ENCODE measurements around the gene GNAI2. TPM values are rescaled to one million over a fixed set of nuclear protein-coding genes. Genes with fewer than 3 reads are reported as not detected.

Gene GNAI2
- polyA plus RNA-seq, 1 donor (not counting 4 experiments of a cell fraction or from before 2014, with no cell fraction given), result 268 TPM

GRCh38 chr3:50193746-50194127 lies 42.3 kb upstream of the GNAI2 start:
- Histone ChIP-seq H3K79me2 (ENCODE audit: control insufficient read depth, insufficient read depth, low read length) (no peaks in the 10 kb centered on the region), H3K9me1 (ENCODE audit: control insufficient read depth, extremely low read depth, insufficient read depth, low read length) (no peaks in the 10 kb centered on the region), H3K4me3 (ENCODE audit: control insufficient read depth in 2 of 3, extremely low read depth in 1 of 3, insufficient read depth in 2 of 3, low read depth in 1 of 3, low read length in 3 of 3) (no peak overlapping the region), H3K36me3 (ENCODE audit: control insufficient read depth in 2 of 2, extremely low read depth in 1 of 2, insufficient read depth in 2 of 2, low read length in 2 of 2) (no peaks in the 10 kb centered on the region), H3K9ac (ENCODE audit: control insufficient read depth, extremely low read depth, insufficient read depth, low read length) (no peak overlapping the region), H3K4me2 (ENCODE audit: control insufficient read depth, extremely low read depth, insufficient read depth, low read depth, low read length) (no peak overlapping the region), H3K9me3 (ENCODE audit: control insufficient read depth, low read depth, low read length) (no peaks in the 10 kb centered on the region), H3K27me3 (ENCODE audit: control insufficient read depth, extremely low read depth, insufficient read depth, low read length) (peaks cover 32% of the 10 kb centered on the region), H4K20me1 (ENCODE audit: control insufficient read depth, extremely low read depth, insufficient read depth, low read length) (peaks cover 11% of the 10 kb centered on the region), H2AFZ (ENCODE audit: control insufficient read depth, low read length) (no peak overlapping the region), H3K4me1 (ENCODE audit: control insufficient read depth, extremely low read depth, insufficient read depth, low read length) (no peaks in the 10 kb centered on the region), H3K27ac (ENCODE audit: control insufficient read depth, insufficient read depth, low read length) (no peak overlapping the region)
- TF ChIP-seq EZH2 (IDR thresholded peaks at IDR 0.05; ENCODE audit: low read length) (no peak), CTCF (optimal IDR thresholded peaks at IDR 0.05 in 1 of 3, IDR thresholded peaks at IDR 0.05 in 1 of 3, conservative IDR thresholded peaks at IDR 0.05 in 1 of 3; ENCODE audit: extremely low read depth in 1 of 3, insufficient read depth in 2 of 3, low read length in 3 of 3) (no peak)
- no peak for DNase-seq (ENCODE audit: low read depth, low spot score)
- no peak for FAIRE-seq
- dilution Hi-C loops (cut with MboI; ENCODE audit: extremely low pct_ligation_motif_present, low sequenced_read_pairs), result no loop called here

- Histone ChIP-seq H3K4me3 (ENCODE audit: control insufficient read depth in 2 of 3, extremely low read depth in 1 of 3, insufficient read depth in 2 of 3, low read depth in 1 of 3, low read length in 3 of 3) (no peak overlapping the region), H3K4me1 (ENCODE audit: control insufficient read depth, extremely low read depth, insufficient read depth, low read length) (no peaks in the 10 kb centered on the region), H3K9me1 (ENCODE audit: control insufficient read depth, extremely low read depth, insufficient read depth, low read length) (no peaks in the 10 kb centered on the region), H3K27me3 (ENCODE audit: control insufficient read depth, extremely low read depth, insufficient read depth, low read length) (peaks cover 32% of the 10 kb centered on the region), H4K20me1 (ENCODE audit: control insufficient read depth, extremely low read depth, insufficient read depth, low read length) (peaks cover 9% of the 10 kb centered on the region), H3K36me3 (ENCODE audit: control insufficient read depth in 2 of 2, extremely low read depth in 1 of 2, insufficient read depth in 2 of 2, low read length in 2 of 2) (no peaks in the 10 kb centered on the region), H3K27ac (ENCODE audit: control insufficient read depth, insufficient read depth, low read length) (no peak overlapping the region), H3K4me2 (ENCODE audit: control insufficient read depth, extremely low read depth, insufficient read depth, low read depth, low read length) (no peak overlapping the region), H3K9me3 (ENCODE audit: control insufficient read depth, low read depth, low read length) (no peaks in the 10 kb centered on the region), H2AFZ (ENCODE audit: control insufficient read depth, low read length) (no peak overlapping the region), H3K79me2 (ENCODE audit: control insufficient read depth, insufficient read depth, low read length) (no peaks in the 10 kb centered on the region), H3K9ac (ENCODE audit: control insufficient read depth, extremely low read depth, insufficient read depth, low read length) (no peak overlapping the region)
- DNase-seq (ENCODE audit: low read depth, low spot score) (no peak), FAIRE-seq (peak; percentile 63)
- TF ChIP-seq CTCF (optimal IDR thresholded peaks at IDR 0.05 in 1 of 3, IDR thresholded peaks at IDR 0.05 in 1 of 3, conservative IDR thresholded peaks at IDR 0.05 in 1 of 3; ENCODE audit: extremely low read depth in 1 of 3, insufficient read depth in 2 of 3, low read length in 3 of 3) (peak in 2 of 3 experiments; percentile 69 to 92), EZH2 (IDR thresholded peaks at IDR 0.05; ENCODE audit: low read length) (peak; percentile 56)
- dilution Hi-C loops (cut with MboI; ENCODE audit: extremely low pct_ligation_motif_present, low sequenced_read_pairs), result no loop called here
Observed at GRCh38 chr3:50194128-50194902, 41.7 kb upstream of the GNAI2 start.
